GM12872 (cell line): ENCODE measurements around the gene CYB5A.

Experiments used
- CTCF ChIP-seq: IDR thresholded peaks from 3 replicates; pipeline ENCODE4 v1.5.1; 2011; ENCODE audit warnings: low read depth, mild to moderate bottlenecking, low read length, moderate library complexity; ENCODE audit not compliant: insufficient read depth

CYB5A gene

GRCh38 chr18:74241970-74242369, 49.8 kb downstream of the CYB5A start:
- no peak for TF ChIP-seq CTCF

GRCh38 chr18:74241426-74241825, 50.3 kb downstream of the CYB5A start:
- no peak for TF ChIP-seq CTCF

- TF ChIP-seq CTCF = no peak
These were observed 52.2 kb downstream of the CYB5A start for GRCh38 chr18:74239567-74239966.

GRCh38 chr18:74234326-74235171, 57.2 kb downstream of the CYB5A start:
- no peak for TF ChIP-seq CTCF

GRCh38 chr18:74233933-74234325, 57.8 kb downstream of the CYB5A start:
- TF ChIP-seq CTCF = no peak

- TF ChIP-seq CTCF = no peak
These were observed 60.6 kb downstream of the CYB5A start for GRCh38 chr18:74230922-74231714.

GRCh38 chr18:74229891-74230290, 61.9 kb downstream of the CYB5A start:
- TF ChIP-seq CTCF = no peak
